Non-pigmented ciliary epithelial cell (primary cell): ENCODE measurements around the gene ABTB1.

Source experiments
- DNase-seq: peaks from one replicate; pipeline ENCODE4 v3.0.0-alpha.2; 2010; ENCODE audit warnings: low read depth

The ABTB1 gene

DNA sequence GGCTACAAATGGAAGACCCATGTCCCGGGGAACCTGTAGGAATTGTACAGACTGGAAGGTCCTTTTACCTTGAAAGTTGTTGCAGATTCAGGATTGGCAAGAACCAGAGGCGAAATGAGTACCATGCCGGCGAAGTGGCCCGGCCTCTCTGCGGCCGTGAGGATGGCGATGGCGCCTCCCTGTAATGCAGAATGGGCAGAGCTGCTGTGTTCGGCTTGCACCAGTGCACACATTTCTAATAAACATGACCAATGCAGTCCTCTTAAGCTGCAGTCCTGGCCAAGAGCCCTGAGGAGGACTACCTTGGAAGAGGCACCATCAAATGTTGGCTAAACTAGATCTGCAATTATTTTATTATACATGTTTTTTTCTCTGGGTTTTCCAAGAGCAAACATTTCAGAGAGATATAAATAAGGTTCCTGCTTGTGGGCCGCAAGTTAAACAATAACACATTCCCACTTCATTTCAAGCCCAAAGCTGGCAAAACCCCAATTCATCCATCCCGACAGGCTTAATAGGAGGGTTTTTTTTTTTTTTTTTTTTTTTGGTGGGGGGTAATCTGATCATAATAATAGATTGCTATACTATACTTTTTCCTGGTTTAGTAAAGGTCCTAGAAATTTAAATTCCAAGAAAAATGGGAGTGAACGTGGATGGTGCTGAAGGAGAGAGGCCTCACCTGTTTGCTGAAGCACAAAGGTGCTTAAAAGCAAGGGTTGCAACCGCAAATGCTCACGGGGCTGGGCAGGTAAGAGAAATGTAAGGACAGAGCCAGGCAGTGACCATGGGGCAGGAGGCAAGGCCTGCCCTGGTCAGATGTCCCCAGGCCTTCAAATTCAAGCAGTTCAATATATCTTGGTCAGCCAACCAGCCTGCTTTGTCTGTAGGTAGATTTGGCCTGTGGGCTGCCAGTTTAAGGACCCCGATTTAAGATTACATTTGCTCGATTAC lies 48.5 kb downstream of the ABTB1 start:
- DNase-seq = no peak

DNA sequence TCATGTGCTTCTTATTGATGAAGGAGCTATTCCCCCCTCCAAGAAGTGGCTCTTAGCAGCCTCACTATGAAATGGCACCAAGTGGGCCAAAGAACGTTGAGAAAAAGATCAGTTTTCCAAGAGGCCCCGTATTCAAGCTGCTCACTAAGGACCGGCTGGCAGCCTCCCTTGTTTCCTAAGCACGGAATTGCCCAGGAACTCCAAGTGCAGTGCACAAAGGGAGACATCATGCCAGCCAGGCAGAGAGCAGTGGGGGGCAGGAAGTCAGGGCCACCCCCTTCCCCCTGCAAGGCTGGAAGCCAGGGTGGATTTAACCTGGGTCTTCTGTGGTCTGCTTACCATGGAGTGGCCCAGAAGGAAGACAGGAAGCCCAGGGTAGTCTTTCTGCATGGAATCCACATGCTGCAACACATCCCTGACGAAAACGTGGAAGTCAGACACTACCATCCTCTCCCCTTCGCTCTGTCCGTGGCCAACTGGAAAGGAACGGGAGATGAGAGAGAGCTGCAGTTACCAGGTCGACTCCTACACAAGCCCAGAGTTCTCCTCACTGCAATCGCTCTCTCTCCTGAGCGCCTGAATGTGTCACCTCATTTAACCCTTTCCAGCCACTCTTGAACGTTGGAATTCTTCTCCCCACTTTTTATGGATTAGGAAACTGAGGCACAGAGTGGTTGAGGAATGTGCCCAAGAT lies 49.5 kb downstream of the ABTB1 start:
- no peak for DNase-seq

DNA sequence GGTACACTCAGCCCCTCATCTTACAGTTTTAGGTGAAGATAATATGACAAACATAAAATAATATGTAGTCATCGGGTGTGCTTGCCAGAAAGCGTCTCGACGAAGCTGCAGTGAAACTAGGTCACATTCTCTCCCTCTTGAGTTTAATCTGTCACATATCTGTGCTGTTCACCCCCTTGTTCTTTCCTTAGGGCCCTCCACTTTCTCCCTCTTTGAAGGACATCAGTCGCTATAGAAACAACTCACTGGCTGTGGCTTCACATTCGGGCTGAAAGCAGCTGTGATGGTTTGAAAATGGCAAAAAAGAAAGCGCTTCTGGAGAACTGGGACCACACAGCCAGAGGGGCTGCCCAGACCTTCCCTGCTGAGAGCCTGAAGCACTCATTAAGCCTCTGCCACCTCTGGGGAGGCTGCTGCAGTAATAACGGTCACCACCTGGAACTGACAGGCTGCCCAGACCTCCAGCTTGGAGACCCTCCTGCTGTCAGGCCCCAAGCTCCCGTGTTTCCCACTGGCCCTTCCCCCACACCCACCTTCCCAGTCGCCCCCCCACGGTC lies 50.3 kb downstream of the ABTB1 start:
- no peak for DNase-seq

DNA sequence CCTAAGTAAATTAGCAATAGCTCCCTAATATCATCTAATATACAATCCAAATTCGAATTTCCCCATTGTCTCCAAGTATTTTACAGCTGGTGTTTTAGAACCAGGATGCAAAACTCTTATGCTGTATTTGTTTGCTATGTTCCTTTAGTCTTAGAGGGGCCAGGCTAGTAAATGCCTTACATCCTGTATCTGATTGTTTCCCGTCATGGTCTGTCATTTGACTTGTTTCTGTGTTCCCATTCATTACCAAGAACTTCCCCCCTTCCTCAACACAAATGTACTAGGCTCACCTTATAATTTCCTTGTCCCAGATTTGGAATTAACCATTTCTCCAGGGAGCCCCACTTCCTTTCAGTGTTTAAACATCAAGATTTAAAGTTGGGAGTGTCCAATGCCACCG lies 54.1 kb downstream of the ABTB1 start:
- DNase-seq = no peak

DNA sequence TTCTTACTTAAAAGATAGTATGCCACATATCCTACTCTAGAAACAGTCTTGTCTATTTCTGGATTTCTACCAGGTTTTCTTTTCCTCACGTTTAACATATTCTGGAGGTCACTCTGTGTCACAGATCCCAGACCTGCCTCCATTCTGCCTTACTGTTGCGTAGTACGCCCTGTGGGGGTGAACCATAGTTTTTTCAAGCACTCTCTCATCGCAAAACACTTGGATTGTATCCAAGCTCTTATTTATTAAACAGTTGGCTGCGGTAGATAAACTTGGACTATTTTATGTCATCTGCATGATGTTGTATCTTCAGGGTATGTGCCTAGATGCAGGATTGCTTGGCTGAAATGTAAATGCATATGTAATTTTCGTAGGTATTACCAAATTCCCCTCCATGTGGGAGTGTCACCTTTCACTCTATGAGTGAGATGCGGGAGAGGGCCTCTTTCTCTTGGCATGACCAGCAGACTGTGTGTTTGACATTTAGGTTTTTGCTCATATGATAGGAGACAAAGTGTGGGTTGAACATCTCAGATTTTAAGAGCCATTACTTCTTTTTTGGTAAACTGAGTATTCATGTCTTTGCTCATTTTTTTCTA lies 55.8 kb downstream of the ABTB1 start:
- no peak for DNase-seq

DNA sequence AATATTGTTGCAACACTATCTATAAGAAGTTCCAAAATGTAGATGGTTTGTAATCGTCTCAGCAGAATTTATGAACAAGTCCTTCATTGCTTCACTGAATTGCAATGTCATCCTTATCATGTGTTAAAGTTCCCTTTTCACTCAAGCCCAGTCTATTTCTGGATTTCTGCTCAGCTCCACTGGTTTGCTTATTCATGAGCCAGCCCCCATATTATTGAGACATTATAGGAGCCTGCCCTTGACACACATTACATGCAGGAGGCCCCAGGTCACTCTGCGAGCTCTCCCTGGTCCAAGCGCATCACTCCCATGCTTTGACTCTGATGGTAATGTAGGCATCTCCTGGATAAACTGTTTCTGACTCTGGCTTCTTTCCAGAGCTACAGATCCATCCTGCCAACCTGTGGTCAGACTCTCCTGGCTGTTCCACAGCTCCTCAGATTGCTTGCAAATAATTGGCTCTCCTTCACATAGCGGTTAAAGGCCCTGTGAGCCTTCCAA lies 56.9 kb downstream of the ABTB1 start:
- DNase-seq = no peak

DNA sequence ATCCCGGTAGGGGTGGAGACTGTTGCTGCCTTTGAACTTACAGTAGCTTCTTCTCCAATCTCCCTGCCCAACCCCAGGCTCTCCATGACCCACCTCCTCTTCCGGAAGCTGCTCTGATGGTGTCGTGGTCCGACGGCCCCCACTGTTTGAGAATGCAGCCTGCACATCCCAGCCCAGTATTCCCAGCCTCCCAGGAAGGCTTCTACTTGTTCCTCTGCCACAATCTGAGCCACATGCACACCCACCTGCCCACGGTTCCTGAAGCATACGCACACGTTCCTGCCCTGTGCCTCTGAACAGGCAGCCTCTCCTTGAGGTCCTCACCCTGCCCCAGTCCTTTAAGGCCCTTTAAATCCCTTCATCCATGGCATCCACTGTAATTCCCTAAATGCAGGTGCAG lies 57.4 kb downstream of the ABTB1 start:
- no peak for DNase-seq
